KMS-11 (cell line): Measurements from ENCODE around the gene ABHD14A.

ENCODE experiments used
- H2AFZ ChIP-seq: fragments of 200-600 bp; sonication (generic); 2 replicates; pipeline ENCODE4 v1.6.1; 2016; ENCODE audit warnings: antibody characterized with exemption, mixed run types, low read depth
- H3K27ac ChIP-seq: fragments of 200-600 bp; sonication (generic); 2 replicates; pipeline ENCODE4 v1.6.1; 2016; ENCODE audit warnings: mild to moderate bottlenecking, mixed run types
- H3K27me3 ChIP-seq: fragments of 200-600 bp; sonication (generic); 2 replicates; pipeline ENCODE4 v1.6.1; 2017; ENCODE audit warnings: mild to moderate bottlenecking, low read depth, mixed run types, moderate library complexity; ENCODE audit not compliant: insufficient read depth
- H3K36me3 ChIP-seq: fragments of 200-600 bp; sonication (generic); 2 replicates; pipeline ENCODE4 v1.6.1; 2017; ENCODE audit warnings: mild to moderate bottlenecking, mixed run types; ENCODE audit not compliant: insufficient read depth
- H3K4me1 ChIP-seq: fragments of 200-600 bp; sonication (generic); 2 replicates; pipeline ENCODE4 v1.6.1; 2016; ENCODE audit warnings: mild to moderate bottlenecking, low read depth, mixed run types; ENCODE audit not compliant: poor library complexity, severe bottlenecking
- H3K4me2 ChIP-seq: fragments of 200-600 bp; sonication (generic); 2 replicates; pipeline ENCODE4 v1.7.0; 2016; ENCODE audit warnings: mild to moderate bottlenecking, mixed run types
- H3K4me3 ChIP-seq: fragments of 200-600 bp; sonication (generic); IDR thresholded peaks from 2 replicates; pipeline ENCODE4 v1.6.1; 2017; ENCODE audit warnings: low read depth, low read length, mixed read lengths; ENCODE audit not compliant: insufficient read depth
- H3K79me2 ChIP-seq: fragments of 200-600 bp; sonication (generic); 2 replicates; pipeline ENCODE4 v1.6.1; 2016; ENCODE audit warnings: low read depth, mixed run types; ENCODE audit not compliant: insufficient read depth
- H3K9ac ChIP-seq: fragments of 200-600 bp; sonication (generic); 2 replicates; pipeline ENCODE4 v1.6.1; 2016; ENCODE audit warnings: mild to moderate bottlenecking, mixed run types
- H4K20me1 ChIP-seq: fragments of 200-600 bp; sonication (generic); 2 replicates; pipeline ENCODE4 v1.6.1; 2016; ENCODE audit warnings: mild to moderate bottlenecking, mixed run types; ENCODE audit not compliant: insufficient read depth
- TF ChIP-seq, protein P1 (sequence below): fragments of 200-600 bp; sonication (generic); conservative IDR thresholded peaks from 2 replicates; pipeline ENCODE4 v1.6.1; 2017; ENCODE audit warnings: low read depth, mild to moderate bottlenecking, antibody characterized with exemption, low read length, moderate library complexity, mixed read lengths

Gene ABHD14A

DNA sequence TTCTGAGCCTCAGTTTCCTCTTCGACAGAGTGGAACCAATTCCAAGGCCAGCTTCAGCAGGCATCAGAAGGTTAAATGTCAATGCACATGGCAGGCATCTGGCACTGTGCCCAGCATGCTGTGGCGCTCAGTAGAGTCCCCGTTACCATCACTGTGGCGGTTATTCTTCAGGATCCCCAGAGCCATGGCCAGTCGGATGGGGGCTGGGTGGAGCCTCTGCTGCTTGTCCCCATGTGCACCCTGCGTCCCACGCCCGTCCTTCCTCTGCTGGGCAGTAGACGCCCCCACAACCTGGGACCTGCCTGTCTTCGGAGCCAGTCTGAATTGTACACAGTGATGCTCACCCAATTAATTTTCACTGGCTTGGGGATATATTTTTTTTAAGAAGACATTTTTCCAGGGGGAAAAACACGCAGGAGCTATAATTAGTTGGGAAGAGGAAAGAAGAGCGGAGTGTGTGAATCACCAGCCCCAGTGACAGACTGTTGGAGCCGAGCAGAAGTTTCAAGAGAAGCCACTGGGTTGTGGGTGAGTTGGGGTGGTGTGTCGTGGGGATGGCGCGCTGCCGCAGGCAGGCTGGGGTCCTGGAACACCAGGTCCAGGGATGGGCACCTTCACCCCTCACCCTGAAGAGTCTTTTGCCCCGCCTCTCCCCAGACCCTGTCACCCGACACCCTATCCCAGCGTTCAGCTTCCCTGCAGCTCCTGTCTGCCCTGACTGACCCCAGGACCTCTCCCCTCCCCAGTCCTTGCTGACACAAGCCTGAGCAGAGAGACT, 47.6 kb downstream of the ABHD14A start:
- H3K9ac ChIP-seq, result no peak overlapping the region
- TF ChIP-seq, protein P1, sequence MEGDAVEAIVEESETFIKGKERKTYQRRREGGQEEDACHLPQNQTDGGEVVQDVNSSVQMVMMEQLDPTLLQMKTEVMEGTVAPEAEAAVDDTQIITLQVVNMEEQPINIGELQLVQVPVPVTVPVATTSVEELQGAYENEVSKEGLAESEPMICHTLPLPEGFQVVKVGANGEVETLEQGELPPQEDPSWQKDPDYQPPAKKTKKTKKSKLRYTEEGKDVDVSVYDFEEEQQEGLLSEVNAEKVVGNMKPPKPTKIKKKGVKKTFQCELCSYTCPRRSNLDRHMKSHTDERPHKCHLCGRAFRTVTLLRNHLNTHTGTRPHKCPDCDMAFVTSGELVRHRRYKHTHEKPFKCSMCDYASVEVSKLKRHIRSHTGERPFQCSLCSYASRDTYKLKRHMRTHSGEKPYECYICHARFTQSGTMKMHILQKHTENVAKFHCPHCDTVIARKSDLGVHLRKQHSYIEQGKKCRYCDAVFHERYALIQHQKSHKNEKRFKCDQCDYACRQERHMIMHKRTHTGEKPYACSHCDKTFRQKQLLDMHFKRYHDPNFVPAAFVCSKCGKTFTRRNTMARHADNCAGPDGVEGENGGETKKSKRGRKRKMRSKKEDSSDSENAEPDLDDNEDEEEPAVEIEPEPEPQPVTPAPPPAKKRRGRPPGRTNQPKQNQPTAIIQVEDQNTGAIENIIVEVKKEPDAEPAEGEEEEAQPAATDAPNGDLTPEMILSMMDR, result no peak
- no peaks in the 10 kb centered on the region for H4K20me1 ChIP-seq
- H3K79me2 ChIP-seq, result no peaks in the 10 kb centered on the region
- no peak overlapping the region for H3K27ac ChIP-seq
- H3K4me3 ChIP-seq, result no peak overlapping the region
- H2AFZ ChIP-seq, result no peak overlapping the region
- H3K27me3 ChIP-seq, result no peaks in the 10 kb centered on the region
- H3K4me2 ChIP-seq, result no peak overlapping the region
- no peaks in the 10 kb centered on the region for H3K36me3 ChIP-seq
- H3K4me1 ChIP-seq, result no peaks in the 10 kb centered on the region

DNA sequence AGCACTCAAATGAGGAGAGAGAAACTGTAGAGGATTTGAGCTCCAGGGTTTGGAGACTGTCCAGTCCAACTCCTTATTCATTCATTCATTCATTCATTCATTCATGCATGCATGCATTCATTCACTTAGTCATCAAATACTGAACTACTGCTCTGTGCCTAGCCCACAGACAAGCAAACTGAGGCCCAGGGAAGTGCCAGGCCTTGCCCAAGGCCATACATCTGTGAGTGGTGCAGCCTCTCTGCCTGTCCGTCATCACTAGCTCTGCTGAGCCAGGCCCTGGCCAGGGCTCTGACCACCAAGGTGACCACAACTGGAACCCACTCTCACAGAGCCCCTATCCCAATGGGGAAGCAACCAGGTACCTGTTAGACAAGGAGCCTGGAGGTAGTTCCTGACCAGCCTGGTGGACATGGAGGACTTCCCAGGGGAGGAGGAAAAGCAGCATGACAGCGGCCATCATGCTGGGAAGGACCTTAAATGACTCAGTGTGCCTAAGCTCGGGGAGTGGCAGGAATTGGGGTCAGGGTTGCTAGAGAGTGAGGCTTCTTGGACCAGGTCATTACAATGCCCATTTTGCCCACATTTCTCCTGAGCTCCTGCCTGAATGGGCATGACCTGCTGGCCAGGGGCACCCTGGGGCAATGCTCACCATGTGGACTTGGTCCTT, 48.4 kb downstream of the ABHD14A start:
- Histone ChIP-seq H3K36me3 (no peaks in the 10 kb centered on the region), H3K9ac (no peak overlapping the region), H3K79me2 (no peaks in the 10 kb centered on the region), H2AFZ (no peak overlapping the region), H3K4me3 (no peak overlapping the region), H3K4me2 (no peak overlapping the region), H3K27me3 (no peaks in the 10 kb centered on the region), H3K4me1 (no peaks in the 10 kb centered on the region), H3K27ac (no peak overlapping the region), H4K20me1 (no peaks in the 10 kb centered on the region)
- TF ChIP-seq, protein P1, result no peak

DNA sequence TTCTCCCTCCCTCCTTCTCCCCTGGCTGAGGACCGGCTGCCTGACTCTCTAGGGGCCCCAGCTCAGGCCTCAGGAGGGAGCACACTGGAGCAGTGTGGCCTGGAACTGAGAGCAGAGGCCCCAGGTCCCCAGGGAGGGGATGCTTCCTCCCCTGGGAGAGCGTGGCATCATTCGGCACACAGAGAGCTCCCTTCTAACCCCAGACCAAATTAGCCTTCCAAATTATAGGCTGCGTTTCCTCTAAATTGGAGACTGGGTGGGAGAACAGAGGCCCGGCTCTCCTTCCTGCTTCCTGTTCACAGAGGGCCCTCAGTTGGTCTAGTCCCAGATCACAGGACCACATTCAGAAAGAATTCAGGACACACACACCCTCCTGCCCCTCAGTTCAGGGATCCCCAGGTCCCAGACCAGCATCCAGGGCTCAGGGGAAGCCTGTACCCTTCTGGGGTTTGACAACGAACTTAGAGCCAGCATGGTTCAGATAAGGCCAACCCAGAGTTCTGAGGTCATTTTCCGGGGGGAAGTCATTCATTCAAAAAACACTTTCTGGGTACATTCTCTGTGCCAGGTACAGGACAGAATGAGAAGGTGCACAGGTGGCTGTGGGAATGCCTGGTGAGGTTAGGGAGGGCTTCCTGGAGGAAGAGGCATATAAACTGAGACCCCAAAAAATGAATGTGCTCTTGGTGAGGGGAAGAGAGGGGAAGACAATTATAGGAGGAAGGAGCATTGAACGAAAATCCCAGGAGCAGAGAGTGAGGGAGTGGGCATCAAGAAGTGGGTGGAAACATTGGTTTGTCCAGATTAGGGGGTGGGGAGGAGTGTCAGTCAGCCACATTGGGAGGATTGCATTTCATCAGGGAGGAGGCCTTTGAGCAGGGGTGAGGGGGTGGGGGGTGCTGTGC, 49.2 kb downstream of the ABHD14A start:
- no peaks in the 10 kb centered on the region for H3K79me2 ChIP-seq
- no peak overlapping the region for H3K4me2 ChIP-seq
- no peak overlapping the region for H2AFZ ChIP-seq
- no peaks in the 10 kb centered on the region for H4K20me1 ChIP-seq
- no peak overlapping the region for H3K9ac ChIP-seq
- no peaks in the 10 kb centered on the region for H3K4me1 ChIP-seq
- no peak overlapping the region for H3K4me3 ChIP-seq
- H3K36me3 ChIP-seq, result no peaks in the 10 kb centered on the region
- no peaks in the 10 kb centered on the region for H3K27me3 ChIP-seq
- no peak overlapping the region for H3K27ac ChIP-seq
- TF ChIP-seq, protein P1, result no peak

DNA sequence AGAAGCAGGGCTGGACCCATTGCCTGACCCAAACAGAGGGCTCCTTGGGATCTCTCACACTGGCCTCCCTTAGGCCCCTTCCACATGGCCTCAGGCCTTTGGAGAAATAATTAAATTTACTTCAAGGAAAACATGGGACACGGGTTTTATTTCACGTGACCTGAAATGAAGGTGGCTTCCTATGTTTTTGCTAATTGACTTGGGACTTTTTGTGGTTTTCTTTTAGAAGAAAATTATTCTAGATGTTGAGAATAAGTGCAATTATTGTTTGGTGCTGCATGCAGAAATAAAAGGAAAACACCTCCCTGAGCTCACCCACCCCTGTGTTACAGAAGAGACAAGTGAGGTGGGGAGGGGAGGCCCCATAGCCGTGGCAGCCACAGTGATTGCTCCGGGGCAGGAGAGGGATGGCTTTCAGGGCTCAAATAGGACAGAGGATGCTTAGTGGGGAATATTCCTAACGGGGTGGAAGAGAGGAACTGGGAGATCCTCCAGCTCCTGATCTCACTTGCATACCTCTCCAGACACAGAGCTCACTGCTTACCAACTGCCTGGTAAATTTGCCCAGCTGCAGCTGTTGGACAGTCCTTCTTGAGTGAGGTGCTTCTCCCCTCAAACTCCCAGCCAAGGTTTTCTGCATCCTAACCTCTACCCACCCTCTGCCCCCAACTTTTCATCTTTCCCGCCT, 50.0 kb downstream of the ABHD14A start:
- H3K27ac ChIP-seq, result no peak overlapping the region
- no peak overlapping the region for H3K9ac ChIP-seq
- H2AFZ ChIP-seq, result no peak overlapping the region

More for the DNA sequence above, 50.0 kb downstream of the ABHD14A start:
- no peaks in the 10 kb centered on the region for H3K79me2 ChIP-seq
- H3K27me3 ChIP-seq, result no peaks in the 10 kb centered on the region
- H3K4me2 ChIP-seq, result no peak overlapping the region
- no peaks in the 10 kb centered on the region for H3K4me1 ChIP-seq
- H4K20me1 ChIP-seq, result no peaks in the 10 kb centered on the region
- no peak overlapping the region for H3K4me3 ChIP-seq
- no peaks in the 10 kb centered on the region for H3K36me3 ChIP-seq
- TF ChIP-seq, protein P1, result no peak
